ENCODE data around the gene THSD8. TPM values are rescaled to one million over a fixed set of nuclear protein-coding genes. Genes with fewer than 3 reads are reported as not detected.
"Not testable (repeated sequence)": the region's sequence is repeated elsewhere in the genome, so short reads cannot be mapped to it uniquely, and the experiment has no call there.

The THSD8 gene
- total RNA-seq, 1 donor from 2014 or later, result 0.13 TPM

- no peak for DNase-seq (ENCODE audit: low read depth, low spot score)
Measured at GRCh38 chr19:12825254-12826131, 23.6 kb downstream of the THSD8 start.

GRCh38 chr19:12828494-12828893, 26.6 kb downstream of the THSD8 start:
- no peak for DNase-seq (ENCODE audit: low read depth, low spot score)

DNA sequence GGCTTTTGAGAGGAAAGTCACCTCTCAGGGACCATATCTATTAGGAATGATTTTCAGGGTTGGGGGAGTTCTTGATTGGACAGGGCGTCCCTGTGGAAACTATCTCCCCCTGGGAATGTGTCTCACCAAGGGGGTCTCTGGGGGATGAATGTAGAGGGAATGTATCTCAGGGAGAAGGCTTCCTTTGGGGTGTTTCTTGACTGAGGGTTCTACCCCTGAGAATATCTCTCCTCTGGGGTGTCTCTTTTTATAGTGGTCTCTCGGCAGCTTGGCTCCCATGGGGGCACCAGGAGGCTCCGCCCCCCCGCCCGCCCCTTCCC, 31.5 kb downstream of the THSD8 start:
- no peak for DNase-seq (ENCODE audit: low read depth, low spot score)

DNA sequence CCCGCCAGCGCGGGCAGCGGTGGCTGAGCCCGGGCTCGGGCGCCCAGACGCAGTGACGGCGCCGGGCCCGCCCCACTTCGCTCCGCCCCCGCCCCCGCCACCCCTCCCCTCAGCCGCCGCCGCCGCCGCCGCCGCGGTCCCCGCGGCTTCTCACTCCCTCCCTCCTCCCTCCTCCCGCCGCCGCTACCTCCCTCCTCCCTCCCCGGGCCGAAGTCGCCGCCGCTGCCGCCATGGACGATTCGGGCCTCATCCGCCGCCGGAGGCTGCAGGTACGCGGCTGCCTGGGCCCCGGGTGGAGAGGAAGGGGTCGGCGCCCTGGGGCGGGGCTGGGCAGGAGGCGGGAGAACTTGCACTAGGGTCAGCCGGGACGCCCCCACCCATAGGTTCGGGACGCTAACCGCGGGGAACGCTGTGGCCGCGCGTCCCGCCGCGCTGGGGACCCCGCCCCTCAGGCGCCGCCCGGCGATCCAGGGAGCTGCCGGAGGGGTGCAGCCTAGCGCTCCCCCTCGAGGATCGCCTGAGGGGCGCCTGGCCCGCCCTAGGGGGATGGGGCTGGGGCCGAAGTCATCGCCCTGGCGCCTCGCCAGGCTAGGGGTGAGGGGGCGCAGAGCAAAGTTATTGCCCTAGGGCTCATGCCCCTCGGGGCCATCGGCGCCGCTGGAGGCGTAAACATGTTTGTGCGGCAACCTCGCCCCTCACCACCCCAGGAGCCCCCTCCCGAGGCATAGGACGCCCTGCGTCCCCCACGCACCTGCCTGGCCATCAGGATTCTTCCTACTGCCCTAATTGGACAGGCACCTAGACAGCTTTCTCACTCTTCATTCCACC, 32.1 kb downstream of the THSD8 start:
- no peak for DNase-seq (ENCODE audit: low read depth, low spot score)

DNA sequence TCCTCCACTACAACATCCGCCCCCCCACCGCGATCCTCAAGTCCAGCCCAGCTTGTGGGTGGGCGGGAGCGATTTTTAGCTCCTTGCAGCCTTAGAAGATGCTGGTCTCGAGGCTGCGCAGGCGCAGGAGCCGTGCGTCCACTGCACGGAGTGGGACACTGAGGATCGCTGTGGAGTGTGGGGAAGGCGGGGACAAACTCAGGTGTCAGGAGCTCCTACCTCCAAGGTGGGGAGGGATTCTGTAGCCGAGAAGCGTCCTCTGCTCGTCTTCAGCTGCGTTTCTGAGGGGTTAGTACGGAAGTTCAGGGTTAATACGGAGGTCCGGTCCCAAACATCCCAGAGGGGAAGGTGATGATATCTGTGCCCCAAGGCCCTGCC, 32.7 kb downstream of the THSD8 start, which contains the start of gene RTBDN:
Gene RTBDN, minus strand, starts transcription at position 14 of the 378 bp plus-strand sequence. CDS start 4,600 bp downstream, outside the sequence.
- no peak for DNase-seq (ENCODE audit: low read depth, low spot score)

DNA sequence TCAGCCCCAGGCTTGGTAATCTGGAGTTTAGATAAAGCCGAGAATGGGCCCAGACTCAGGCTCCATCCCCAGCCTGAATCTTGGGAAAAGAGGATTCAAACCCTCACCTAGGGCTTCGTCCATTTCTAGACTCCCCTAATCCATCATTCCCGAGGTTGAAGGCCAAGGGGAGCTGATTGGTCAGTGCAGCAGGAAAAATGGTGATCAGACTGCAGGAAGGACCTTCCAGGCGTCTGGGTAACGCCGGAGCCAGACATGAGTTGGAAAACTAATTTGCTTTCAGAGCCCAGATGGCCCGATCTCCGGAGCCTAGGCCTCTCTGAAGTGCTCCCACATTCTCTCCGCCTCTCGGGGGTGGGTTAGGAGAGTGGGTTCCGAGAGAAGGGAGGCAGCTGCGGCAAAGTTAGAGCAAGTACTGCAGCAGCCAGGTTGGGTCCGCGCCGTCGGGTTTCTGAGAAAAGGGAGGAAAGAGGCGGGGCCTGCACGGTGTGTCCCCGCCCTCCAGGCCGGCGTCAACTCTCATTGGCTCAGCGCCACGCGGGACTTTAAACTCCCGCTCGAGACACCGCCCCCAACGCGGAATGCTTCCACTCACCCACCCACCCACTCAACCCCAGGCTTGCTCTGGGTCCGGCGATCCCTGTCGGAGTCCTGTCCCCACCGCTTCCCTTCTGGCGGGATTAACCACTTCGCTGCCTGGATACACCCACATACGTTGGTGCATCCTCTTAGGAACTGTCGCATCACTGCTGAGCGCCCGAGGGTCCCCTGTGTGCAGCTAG, 33.3 kb downstream of the THSD8 start:
- DNase-seq (ENCODE audit: low read depth, low spot score), result no peak

DNA sequence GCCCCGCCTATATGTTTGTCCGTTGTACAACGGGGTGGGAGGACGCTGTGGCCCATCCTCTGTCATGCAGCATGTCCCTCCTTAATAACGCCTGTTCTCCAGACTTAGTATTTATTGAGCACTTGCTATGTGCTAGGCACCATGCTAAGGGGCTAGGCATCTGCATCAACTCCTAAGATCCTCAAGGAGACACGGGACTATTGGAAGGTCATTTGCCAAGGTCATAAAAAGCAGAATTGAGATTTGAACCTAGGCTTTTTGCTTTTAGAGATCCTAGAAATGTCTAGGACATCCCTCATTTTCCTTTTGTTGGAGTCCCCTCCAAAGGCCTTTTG, 34.6 kb downstream of the THSD8 start:
- no peak for DNase-seq (ENCODE audit: low read depth, low spot score)

DNA sequence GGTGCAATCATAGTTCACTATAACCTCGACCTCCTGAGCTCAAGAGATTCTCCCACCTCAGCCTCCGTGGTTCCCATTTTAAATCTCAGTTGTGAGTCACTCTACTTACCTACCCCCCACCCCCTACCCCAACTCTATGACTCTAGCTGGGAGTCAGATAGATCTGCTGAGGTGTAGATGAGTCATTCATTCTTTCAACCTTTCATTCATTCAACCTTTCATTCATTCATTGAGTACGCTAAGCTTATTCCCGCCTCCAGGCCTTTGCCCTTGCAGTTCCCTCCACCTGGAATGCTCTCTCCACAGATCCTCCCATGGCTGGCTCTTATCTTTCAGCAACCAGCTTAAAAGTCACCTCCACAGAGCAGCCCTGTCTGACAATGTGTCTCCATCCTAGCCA, 35.4 kb downstream of the THSD8 start:
- DNase-seq (ENCODE audit: low read depth, low spot score), result no peak

DNA sequence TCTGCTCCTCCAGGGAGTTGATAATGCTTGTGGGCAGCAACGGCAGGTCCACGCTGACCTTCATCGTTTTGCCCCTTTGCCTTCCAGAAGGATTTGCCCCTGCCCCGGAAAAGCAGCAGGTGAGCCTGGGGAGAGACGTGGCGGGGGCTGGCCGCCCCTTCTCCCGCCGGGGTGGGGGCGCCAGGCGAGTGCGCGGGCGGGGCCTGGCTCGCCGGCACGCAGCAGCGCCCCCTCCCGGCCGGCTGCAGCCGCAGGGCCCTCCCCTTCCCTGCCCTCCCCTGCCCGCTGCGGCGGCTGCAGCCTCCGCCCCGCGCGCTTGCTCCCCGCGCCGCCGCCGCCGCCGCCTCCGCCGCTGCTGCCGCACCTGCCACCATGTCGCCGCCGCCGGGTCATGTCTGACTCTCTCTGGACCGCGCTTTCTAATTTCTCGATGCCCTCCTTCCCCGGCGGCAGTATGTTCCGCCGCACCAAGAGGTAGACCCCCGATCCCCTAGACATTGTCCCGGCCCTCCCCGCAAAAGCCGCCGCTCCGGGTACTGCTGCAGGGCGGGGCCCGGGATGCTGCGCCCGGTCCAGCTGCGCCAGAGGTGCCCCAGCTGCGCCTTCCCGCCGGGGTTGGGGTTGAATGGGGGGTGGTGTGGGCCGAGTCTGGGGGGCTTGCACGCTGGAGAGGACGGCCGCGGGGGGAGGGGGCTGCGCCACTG, 36.5 kb downstream of the THSD8 start, which contains the start of gene MAST1:
Gene MAST1, plus strand, starts transcription at position 334 of the 704 bp plus-strand sequence. Its CDS starts 58 bp downstream, at position 392.
- DNase-seq (ENCODE audit: low read depth, low spot score), result no peak

DNA sequence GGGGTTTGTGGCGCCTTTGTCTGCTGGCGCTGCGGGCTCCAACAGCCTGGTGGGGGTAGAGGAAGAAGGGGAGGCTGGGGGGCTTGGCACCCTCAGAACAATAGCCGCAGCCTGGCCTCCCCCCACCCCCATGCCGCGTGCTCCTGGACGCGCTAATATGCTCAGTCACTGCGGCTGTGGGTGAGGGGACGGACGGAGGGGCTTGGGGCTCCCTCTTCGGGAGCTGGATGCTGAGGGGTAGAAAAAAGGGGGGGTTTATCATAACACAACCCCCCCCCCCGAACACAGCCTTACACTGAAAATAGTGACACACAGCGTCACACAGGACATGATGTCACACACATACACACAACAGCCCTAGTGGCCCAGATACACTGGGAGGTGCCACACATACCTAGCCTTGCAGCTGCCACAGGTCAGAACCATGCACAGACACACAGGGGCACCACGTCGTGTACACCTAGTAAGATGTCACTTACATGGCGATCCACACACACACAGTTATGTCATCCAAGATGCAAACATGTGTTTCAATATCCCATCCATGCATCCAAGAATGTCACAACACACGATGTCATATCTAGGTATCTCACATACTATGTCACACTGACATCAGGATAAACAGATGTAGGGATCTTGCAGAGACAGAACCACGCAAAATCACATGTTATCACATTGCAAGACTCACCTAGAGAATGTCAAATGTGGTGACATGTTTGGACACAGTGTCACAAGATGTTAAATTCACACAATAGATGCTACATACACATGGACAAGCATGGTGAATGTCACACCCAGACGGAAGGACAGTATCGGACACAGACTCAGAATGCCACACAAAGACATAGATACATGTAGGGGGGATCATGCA, 37.3 kb downstream of the THSD8 start:
- DNase-seq (ENCODE audit: low read depth, low spot score), result no peak

DNA sequence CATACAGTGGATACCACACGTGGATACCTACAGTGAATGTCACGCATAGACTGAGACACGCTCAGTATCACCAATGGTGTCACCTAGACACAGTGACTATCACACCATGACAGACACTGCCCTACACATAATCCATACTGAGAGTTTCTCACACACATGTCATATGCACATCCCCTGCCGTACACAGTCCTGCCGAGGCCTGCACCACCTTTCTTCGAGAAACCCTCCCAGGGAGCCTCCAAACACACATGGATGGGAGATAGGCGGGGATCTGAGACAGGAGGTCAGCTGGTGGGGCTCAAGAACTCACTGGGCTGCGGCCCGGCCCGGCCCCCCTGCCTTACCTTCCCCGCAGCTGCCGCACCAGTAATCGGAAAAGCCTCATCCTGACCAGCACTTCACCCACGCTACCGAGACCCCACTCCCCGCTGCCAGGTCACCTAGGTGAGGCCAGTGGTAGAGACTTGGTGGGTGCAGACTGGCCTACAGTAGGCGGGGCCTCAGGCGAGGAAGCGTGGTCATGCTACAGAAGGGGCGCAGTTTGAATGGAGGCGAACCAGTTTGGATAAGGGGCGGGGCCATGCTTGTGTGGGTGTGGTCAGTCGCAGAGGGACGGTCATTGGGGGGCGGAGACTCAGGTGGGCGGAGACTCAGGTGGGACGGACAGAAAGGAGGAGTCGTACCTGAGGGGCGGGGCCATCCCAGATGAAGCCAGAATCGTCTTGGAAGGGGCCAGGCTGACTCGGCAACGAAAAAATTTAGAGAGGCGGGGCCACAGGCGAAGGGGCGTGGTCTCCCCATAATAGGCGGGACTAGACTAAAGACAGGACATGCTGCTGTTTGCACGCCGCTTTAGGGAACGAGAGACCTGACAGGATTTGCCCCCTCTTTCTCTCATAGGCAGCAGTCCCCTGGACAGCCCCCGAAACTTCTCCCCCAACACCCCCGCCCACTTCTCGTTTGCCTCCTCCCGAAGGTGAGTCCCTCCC, 38.5 kb downstream of the THSD8 start:
- no peak for DNase-seq (ENCODE audit: low read depth, low spot score)

DNA sequence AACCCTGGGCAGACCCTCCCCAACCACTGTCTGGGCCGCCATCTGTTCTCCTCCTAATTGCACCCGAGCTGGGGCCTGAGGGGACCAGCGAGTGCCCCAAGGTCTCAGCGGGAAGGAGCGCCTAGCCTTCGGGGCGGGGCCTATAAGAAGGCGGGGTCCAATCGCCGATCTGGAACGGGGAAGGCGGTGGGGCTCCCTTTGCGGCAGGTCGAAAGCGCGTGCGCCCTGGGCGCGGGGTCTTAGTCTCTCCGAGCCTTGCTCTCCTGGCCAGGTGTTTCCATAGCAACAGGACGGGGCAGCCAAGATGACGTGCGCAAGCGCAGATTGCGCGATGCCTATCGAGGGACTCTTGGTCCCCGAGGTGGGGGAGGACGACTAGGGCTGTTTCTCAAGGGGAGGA, 39.2 kb downstream of the THSD8 start:
- DNase-seq (ENCODE audit: low read depth, low spot score), result no peak

GRCh38 chr19:12842511-12842910, 40.6 kb downstream of the THSD8 start:
- DNase-seq (ENCODE audit: low read depth, low spot score), result no peak

- no peak for DNase-seq (ENCODE audit: low read depth, low spot score)
Measured at GRCh38 chr19:12843328-12843727, 41.5 kb downstream of the THSD8 start.

GRCh38 chr19:12843999-12844732, 42.3 kb downstream of the THSD8 start:
- no peak for DNase-seq (ENCODE audit: low read depth, low spot score)

- DNase-seq (ENCODE audit: low read depth, low spot score), result not testable (repeated sequence)
Measured at GRCh38 chr19:12846613-12847012, 44.7 kb downstream of the THSD8 start.

GRCh38 chr19:12847159-12848139, 45.6 kb downstream of the THSD8 start:
- DNase-seq (ENCODE audit: low read depth, low spot score), result no peak

All from pulmonary artery endothelial cell (primary cell).